PC-3 (cell line): ENCODE measurements around the gene SLC8A2.

ENCODE experiments used
- CTCF ChIP-seq: fragments of 300-600 bp; sonication (generic); conservative IDR thresholded peaks from 2 replicates; pipeline ENCODE4 v1.5.1; 2017; ENCODE audit warnings: antibody characterized with exemption, low read depth, mild to moderate bottlenecking, low read length
- EZH2 ChIP-seq: fragments of 300-600 bp; sonication (generic); IDR thresholded peaks from one replicate; pipeline ENCODE4 v1.6.1; 2017; ENCODE audit warnings: antibody characterized with exemption, mild to moderate bottlenecking, low read length; ENCODE audit not compliant: unreplicated experiment

GRCh38 chr19:47416643-47416985 lies 55.1 kb downstream of the SLC8A2 start:
- TF ChIP-seq CTCF (no peak), EZH2 (no peak)
